OCI-LY1 (cell line): Measurements from ENCODE around the gene RALGPS1.

Source experiments
- H2AFZ ChIP-seq: fragments of 200-600 bp; sonication (generic), shearing (Covaris generic); 2 replicates; pipeline ENCODE4 v1.6.0; 2014; ENCODE audit warnings: antibody characterized with exemption, mild to moderate bottlenecking, low read length
- H3F3A ChIP-seq: fragments of 200-600 bp; sonication (generic), shearing (Covaris generic); 2 replicates; pipeline ENCODE4 v1.6.0; 2014; ENCODE audit warnings: mild to moderate bottlenecking, antibody characterized with exemption, low read length, moderate library complexity; ENCODE audit not compliant: insufficient read depth
- H3K27ac ChIP-seq: fragments of 200-600 bp; sonication (generic); 2 replicates; pipeline ENCODE4 v1.5.1; 2014; ENCODE audit warnings: low read length, mixed run types, mild to moderate bottlenecking, low read depth; ENCODE audit not compliant: poor library complexity, severe bottlenecking
- H3K27me3 ChIP-seq: fragments of 200-600 bp; sonication (generic); 2 replicates; pipeline ENCODE4 v1.6.0; 2014; ENCODE audit warnings: antibody characterized with exemption, mild to moderate bottlenecking, low read length, moderate library complexity; ENCODE audit not compliant: insufficient read depth
- H3K36me3 ChIP-seq: fragments of 200-600 bp; sonication (generic); 2 replicates; pipeline ENCODE4 v1.6.1; 2014; ENCODE audit warnings: mild to moderate bottlenecking, antibody characterized with exemption, low read length, moderate library complexity, mixed read lengths; ENCODE audit not compliant: insufficient read depth
- H3K4me1 ChIP-seq: fragments of 200-600 bp; sonication (generic); 2 replicates; pipeline ENCODE4 v1.5.1; 2014; ENCODE audit warnings: mild to moderate bottlenecking, low read length, moderate library complexity; ENCODE audit not compliant: insufficient read depth, severe bottlenecking
- H3K4me2 ChIP-seq: fragments of 200-600 bp; sonication (generic), shearing (Covaris generic); 2 replicates; pipeline ENCODE4 v1.6.1; 2014; ENCODE audit warnings: low read length
- H3K4me3 ChIP-seq: fragments of 200-600 bp; sonication (generic); 2 replicates; pipeline ENCODE4 v1.5.1; 2014; ENCODE audit warnings: low read length, low read depth, mild to moderate bottlenecking, mixed read lengths; ENCODE audit not compliant: poor library complexity, severe bottlenecking
- H3K79me2 ChIP-seq: fragments of 200-600 bp; shearing (Covaris generic); 2 replicates; pipeline ENCODE4 v1.6.1; 2016; ENCODE audit warnings: mixed run types, low read length, mixed read lengths; ENCODE audit not compliant: insufficient read depth
- H3K9ac ChIP-seq: fragments of 200-600 bp; sonication (generic), shearing (Covaris generic); 2 replicates; pipeline ENCODE4 v1.6.1; 2014; ENCODE audit warnings: mild to moderate bottlenecking, low read length, mixed read lengths
- H3K9me2 ChIP-seq: fragments of 200-600 bp; sonication (generic), shearing (Covaris generic); 2 replicates; pipeline ENCODE4 v1.6.1; 2014; ENCODE audit warnings: low read depth, mild to moderate bottlenecking, low read length, mixed read lengths
- H3K9me3 ChIP-seq: fragments of 200-600 bp; shearing (Covaris generic); 2 replicates; pipeline ENCODE4 v1.6.1; 2014; ENCODE audit warnings: low read length, mixed read lengths
- H4K20me1 ChIP-seq: fragments of 200-600 bp; sonication (generic), shearing (Covaris generic); 2 replicates; pipeline ENCODE4 v1.6.0; 2016; ENCODE audit warnings: mild to moderate bottlenecking, low read length; ENCODE audit not compliant: insufficient read depth
- EZH2 ChIP-seq: fragments of 200-600 bp; sonication (generic), shearing (Covaris generic); IDR thresholded peaks from 2 replicates; pipeline ENCODE4 v1.8.0; 2017; ENCODE audit warnings: borderline replicate concordance, mixed run types, mild to moderate bottlenecking, antibody characterized with exemption, low read length, moderate library complexity, mixed read lengths
- TF ChIP-seq, protein P1 (sequence below): fragments of 200-600 bp; sonication (generic), shearing (Covaris generic); IDR thresholded peaks from 2 replicates; pipeline ENCODE4 v1.5.1; 2017; ENCODE audit warnings: mild to moderate bottlenecking, antibody characterized with exemption, low read length, moderate library complexity, mixed read lengths

The RALGPS1 gene

DNA sequence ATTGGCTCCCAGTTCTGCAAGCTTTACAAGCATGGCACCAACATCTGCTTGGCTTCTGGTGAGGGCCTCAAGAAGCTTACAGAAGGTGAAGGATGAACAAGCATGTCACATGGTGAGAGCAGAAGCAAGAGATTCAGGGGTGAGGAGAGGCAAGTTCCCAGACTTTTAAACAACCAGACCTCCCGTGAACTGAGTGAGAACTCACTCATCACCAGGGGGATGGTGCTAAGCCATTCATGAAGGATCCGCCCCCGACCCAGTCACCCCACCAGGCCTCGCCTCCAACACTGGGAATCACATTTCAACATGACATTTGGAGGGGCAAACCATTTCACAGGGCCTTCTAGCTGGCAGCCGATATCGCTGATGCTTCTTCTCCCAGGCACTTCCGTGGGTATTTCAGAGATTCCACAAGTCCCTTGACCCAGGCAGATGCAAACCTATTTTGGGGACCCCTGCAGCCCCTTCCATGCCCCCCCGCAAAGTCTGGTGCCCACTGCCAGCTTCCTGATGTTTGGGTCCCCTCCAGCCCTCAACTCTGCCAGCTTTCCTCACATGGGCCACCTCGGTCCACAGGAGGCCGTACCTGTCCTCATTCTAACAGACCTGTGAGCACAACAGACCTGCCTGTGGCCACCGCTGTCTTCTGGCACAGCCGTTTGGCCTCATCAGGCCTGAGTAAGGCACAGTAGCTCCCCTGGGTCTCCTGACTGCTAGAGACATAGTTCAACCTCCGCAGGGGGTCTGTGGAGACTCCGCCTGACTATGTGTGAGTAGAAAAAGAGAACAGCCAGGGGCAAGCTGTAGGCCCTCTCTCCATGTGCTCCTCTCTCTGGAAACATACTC, 268.5 kb downstream of the RALGPS1 start:
- Histone ChIP-seq H3F3A (no peaks in the 10 kb centered on the region), H2AFZ (no peak overlapping the region), H3K4me1 (no peaks in the 10 kb centered on the region), H3K9me2 (no peaks in the 10 kb centered on the region), H3K4me2 (no peak overlapping the region), H3K4me3 (no peak overlapping the region), H3K27ac (no peak overlapping the region), H3K9ac (no peak overlapping the region), H3K27me3 (no peaks in the 10 kb centered on the region), H3K36me3 (no peaks in the 10 kb centered on the region), H3K9me3 (no peaks in the 10 kb centered on the region), H3K79me2 (no peaks in the 10 kb centered on the region), H4K20me1 (no peaks in the 10 kb centered on the region)
- no peak for TF ChIP-seq EZH2
- TF ChIP-seq, protein P1, sequence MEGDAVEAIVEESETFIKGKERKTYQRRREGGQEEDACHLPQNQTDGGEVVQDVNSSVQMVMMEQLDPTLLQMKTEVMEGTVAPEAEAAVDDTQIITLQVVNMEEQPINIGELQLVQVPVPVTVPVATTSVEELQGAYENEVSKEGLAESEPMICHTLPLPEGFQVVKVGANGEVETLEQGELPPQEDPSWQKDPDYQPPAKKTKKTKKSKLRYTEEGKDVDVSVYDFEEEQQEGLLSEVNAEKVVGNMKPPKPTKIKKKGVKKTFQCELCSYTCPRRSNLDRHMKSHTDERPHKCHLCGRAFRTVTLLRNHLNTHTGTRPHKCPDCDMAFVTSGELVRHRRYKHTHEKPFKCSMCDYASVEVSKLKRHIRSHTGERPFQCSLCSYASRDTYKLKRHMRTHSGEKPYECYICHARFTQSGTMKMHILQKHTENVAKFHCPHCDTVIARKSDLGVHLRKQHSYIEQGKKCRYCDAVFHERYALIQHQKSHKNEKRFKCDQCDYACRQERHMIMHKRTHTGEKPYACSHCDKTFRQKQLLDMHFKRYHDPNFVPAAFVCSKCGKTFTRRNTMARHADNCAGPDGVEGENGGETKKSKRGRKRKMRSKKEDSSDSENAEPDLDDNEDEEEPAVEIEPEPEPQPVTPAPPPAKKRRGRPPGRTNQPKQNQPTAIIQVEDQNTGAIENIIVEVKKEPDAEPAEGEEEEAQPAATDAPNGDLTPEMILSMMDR: no peak

- H3K9me2 ChIP-seq: no peaks in the 10 kb centered on the region
- H3K4me1 ChIP-seq: no peaks in the 10 kb centered on the region
- no peaks in the 10 kb centered on the region for H4K20me1 ChIP-seq
- H3K9ac ChIP-seq: no peak overlapping the region
- no peak overlapping the region for H3K4me2 ChIP-seq
- H3K9me3 ChIP-seq: no peaks in the 10 kb centered on the region
- H3K79me2 ChIP-seq: no peaks in the 10 kb centered on the region
- no peak overlapping the region for H3K27ac ChIP-seq
- H2AFZ ChIP-seq: no peak overlapping the region
- TF ChIP-seq, protein P1: no peak
- no peak for TF ChIP-seq EZH2
- no peaks in the 10 kb centered on the region for H3F3A ChIP-seq
- no peak overlapping the region for H3K4me3 ChIP-seq
- no peaks in the 10 kb centered on the region for H3K27me3 ChIP-seq
- no peaks in the 10 kb centered on the region for H3K36me3 ChIP-seq
These were observed 269.4 kb downstream of the RALGPS1 start for GRCh38 chr9:127183814-127184582.

DNA sequence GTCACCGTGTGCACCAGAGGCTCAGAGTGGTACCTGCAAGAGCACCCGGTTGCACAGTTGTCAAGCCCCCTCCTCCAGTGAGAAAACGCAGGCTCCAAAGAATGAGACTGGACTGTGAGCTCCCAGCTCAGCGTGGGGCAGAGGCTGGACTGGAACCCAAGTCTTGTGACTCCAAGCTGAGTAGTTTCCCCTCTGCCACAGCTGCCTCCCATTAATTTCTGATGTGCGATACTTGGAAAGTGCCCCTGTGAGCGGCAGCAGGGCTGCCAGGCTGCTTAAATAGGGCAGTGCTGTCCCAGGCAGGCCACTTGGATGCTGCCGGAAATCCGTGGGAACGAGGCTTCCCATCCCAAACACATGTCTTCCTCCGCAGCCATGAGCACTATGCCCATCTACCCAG, 270.1 kb downstream of the RALGPS1 start:
- TF ChIP-seq, protein P1: no peak
- no peak for TF ChIP-seq EZH2
- Histone ChIP-seq H3K36me3 (no peaks in the 10 kb centered on the region), H3K27me3 (no peaks in the 10 kb centered on the region), H3K4me3 (no peak overlapping the region), H2AFZ (no peak overlapping the region), H3F3A (no peaks in the 10 kb centered on the region), H3K27ac (no peak overlapping the region), H3K9me3 (no peaks in the 10 kb centered on the region), H3K9ac (no peak overlapping the region), H3K4me2 (no peak overlapping the region), H3K79me2 (no peaks in the 10 kb centered on the region), H3K4me1 (no peaks in the 10 kb centered on the region), H3K9me2 (no peaks in the 10 kb centered on the region), H4K20me1 (no peaks in the 10 kb centered on the region)
